HG02938 (cell line): ENCODE measurements around the gene SPATA6L.

Experiments
- ATAC-seq: cut with Tn5 transposase; IDR thresholded peaks from one replicate; pipeline ENCODE4 v1.9.1; 2021; ENCODE audit warnings: mild to moderate bottlenecking, moderate library complexity; ENCODE audit not compliant: unreplicated experiment

SPATA6L gene

GRCh38 chr9:4666042-4666699, at the start of gene SPATA6L:
Gene SPATA6L, minus strand, starts transcription at chr9:4666480. Its CDS starts 230 bp downstream, at chr9:4666250.
- no peak for ATAC-seq

GRCh38 chr9:4714266-4715016, 48.2 kb upstream of the SPATA6L start:
- no peak for ATAC-seq

GRCh38 chr9:4713849-4714248, 47.6 kb upstream of the SPATA6L start:
- no peak for ATAC-seq

- no peak for ATAC-seq
These were observed 43.1 kb upstream of the SPATA6L start for GRCh38 chr9:4709380-4709779.

- no peak for ATAC-seq
These were observed 40.8 kb upstream of the SPATA6L start for GRCh38 chr9:4706971-4707622.

GRCh38 chr9:4706021-4706420, 39.7 kb upstream of the SPATA6L start:
- no peak for ATAC-seq

GRCh38 chr9:4704129-4704528, 37.8 kb upstream of the SPATA6L start:
- ATAC-seq: no peak

GRCh38 chr9:4701526-4701925, 35.2 kb upstream of the SPATA6L start:
- ATAC-seq: no peak

GRCh38 chr9:4700932-4701331, 34.7 kb upstream of the SPATA6L start:
- ATAC-seq: no peak

- no peak for ATAC-seq
These were observed 33.8 kb upstream of the SPATA6L start for GRCh38 chr9:4700091-4700490.

GRCh38 chr9:4691795-4692194, 25.5 kb upstream of the SPATA6L start:
- no peak for ATAC-seq

GRCh38 chr9:4690144-4690543, 23.9 kb upstream of the SPATA6L start:
- ATAC-seq: peak; percentile 63

- peak; percentile 71 for ATAC-seq
These were observed 23.4 kb upstream of the SPATA6L start for GRCh38 chr9:4689687-4690104.

- no peak for ATAC-seq
These were observed 22.7 kb upstream of the SPATA6L start for GRCh38 chr9:4689021-4689420.

GRCh38 chr9:4686584-4686983, 20.3 kb upstream of the SPATA6L start:
- ATAC-seq: no peak

GRCh38 chr9:4686112-4686511, 19.8 kb upstream of the SPATA6L start:
- ATAC-seq: no peak

- no peak for ATAC-seq
These were observed 18.5 kb upstream of the SPATA6L start for GRCh38 chr9:4684820-4685219.

- ATAC-seq: no peak
These were observed 14.5 kb upstream of the SPATA6L start for GRCh38 chr9:4680750-4681149.

- no peak for ATAC-seq
These were observed 13.9 kb upstream of the SPATA6L start for GRCh38 chr9:4680173-4680525.

GRCh38 chr9:4679268-4680172, 13.2 kb upstream of the SPATA6L start, which contains the start of gene CDC37L1:
Gene CDC37L1, plus strand, starts transcription at chr9:4679569. Its CDS starts 199 bp downstream, at chr9:4679768.
- ATAC-seq: peak; percentile 95
